Vagina (tissue), 2 donors: ENCODE results near the gene CNTNAP5.

Experiments used
- POLR2A ChIP-seq, 2 donors: fragments of 450-650 bp; IDR thresholded peaks; one replicate each; pipeline ENCODE4 v1.6.1; 2017; ENCODE audit warnings: antibody characterized with exemption in 2 of 2, mild to moderate bottlenecking in 2 of 2, moderate library complexity in 2 of 2
- POLR2AphosphoS5 ChIP-seq, 2 donors: sonication (generic); formaldehyde crosslinking; IDR thresholded peaks; one replicate each; pipeline ENCODE4 v1.9.0; 2017; ENCODE audit warnings: antibody characterized with exemption in 2 of 2, mild to moderate bottlenecking in 2 of 2, low read depth in 1 of 2; ENCODE audit not compliant: insufficient read depth in 1 of 2
- TF ChIP-seq, protein P1 (sequence below), 3 experiments: fragments of 450-650 bp in 2 of 3; fragments of 200-600 bp in 1 of 3; sonication (generic) in 1 of 3; IDR thresholded peaks; one replicate each; pipeline ENCODE4 v1.5.1; 2017 to 2019; ENCODE audit warnings: antibody characterized with exemption in 3 of 3, mild to moderate bottlenecking in 2 of 3, moderate library complexity in 2 of 3

DNA sequence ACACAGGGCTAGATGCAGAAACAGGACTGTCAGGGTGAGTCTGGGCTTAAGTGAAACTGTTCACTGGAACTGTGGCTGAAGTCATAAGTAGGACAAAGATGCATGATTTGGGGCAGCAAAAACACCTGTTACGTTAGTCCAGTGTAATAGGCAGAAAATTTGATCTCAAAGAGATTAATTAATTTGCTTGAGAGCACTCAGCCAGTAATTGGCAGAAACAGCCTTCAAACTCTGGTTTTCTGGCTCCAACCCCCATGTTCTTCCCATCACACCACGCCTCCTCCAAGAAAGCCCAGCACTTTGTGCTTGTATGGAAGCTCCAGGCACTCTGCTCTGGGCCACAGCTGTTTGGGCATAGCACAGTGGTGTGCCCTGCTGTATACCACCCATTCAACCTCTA is 54.0 kb downstream of the CNTNAP5 start:
- no peak for TF ChIP-seq POLR2A (IDR thresholded peaks at IDR 0.05)
- TF ChIP-seq POLR2AphosphoS5 (IDR thresholded peaks at IDR 0.05; ENCODE audit: insufficient read depth in 1 of 2, low read depth in 1 of 2): no peak
- TF ChIP-seq, protein P1, sequence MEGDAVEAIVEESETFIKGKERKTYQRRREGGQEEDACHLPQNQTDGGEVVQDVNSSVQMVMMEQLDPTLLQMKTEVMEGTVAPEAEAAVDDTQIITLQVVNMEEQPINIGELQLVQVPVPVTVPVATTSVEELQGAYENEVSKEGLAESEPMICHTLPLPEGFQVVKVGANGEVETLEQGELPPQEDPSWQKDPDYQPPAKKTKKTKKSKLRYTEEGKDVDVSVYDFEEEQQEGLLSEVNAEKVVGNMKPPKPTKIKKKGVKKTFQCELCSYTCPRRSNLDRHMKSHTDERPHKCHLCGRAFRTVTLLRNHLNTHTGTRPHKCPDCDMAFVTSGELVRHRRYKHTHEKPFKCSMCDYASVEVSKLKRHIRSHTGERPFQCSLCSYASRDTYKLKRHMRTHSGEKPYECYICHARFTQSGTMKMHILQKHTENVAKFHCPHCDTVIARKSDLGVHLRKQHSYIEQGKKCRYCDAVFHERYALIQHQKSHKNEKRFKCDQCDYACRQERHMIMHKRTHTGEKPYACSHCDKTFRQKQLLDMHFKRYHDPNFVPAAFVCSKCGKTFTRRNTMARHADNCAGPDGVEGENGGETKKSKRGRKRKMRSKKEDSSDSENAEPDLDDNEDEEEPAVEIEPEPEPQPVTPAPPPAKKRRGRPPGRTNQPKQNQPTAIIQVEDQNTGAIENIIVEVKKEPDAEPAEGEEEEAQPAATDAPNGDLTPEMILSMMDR (IDR thresholded peaks at IDR 0.05): no peak
